ENCODE measurements around the gene DUSP28.

- TF ChIP-seq REST (IDR thresholded peaks at IDR 0.05; ENCODE audit: low read depth) (no peak), RAD21 (IDR thresholded peaks at IDR 0.05; ENCODE audit: low read depth) (no peak)
These were observed 22.6 kb downstream of the DUSP28 start for GRCh38 chr2:240582781-240583180.
